Ishikawa (cell line): ENCODE measurements around the gene TCTN3.

Experiments
- CEBPB ChIP-seq: IDR thresholded peaks from 2 replicates; pipeline ENCODE4 v1.6.1; 2012
- CREB1 ChIP-seq: IDR thresholded peaks from 2 replicates; pipeline ENCODE4 v1.6.1; 2012; ENCODE audit warnings: low read depth
- EGR1 ChIP-seq: IDR thresholded peaks from 2 replicates; pipeline ENCODE4 v1.6.1; 2012
- EP300 ChIP-seq: IDR thresholded peaks from 2 replicates; pipeline ENCODE4 v1.6.1; 2012; ENCODE audit warnings: borderline replicate concordance
- FOXM1 ChIP-seq: IDR thresholded peaks from 2 replicates; pipeline ENCODE4 v1.6.1; 2012; ENCODE audit warnings: low read depth, borderline replicate concordance
- NFIC ChIP-seq: IDR thresholded peaks from 2 replicates; pipeline ENCODE4 v1.6.1; 2012
- RAD21 ChIP-seq: IDR thresholded peaks from 2 replicates; pipeline ENCODE4 v1.6.1; 2012; ENCODE audit warnings: low read depth
- TAF1 ChIP-seq: IDR thresholded peaks from 2 replicates; pipeline ENCODE4 v1.6.1; 2012; ENCODE audit warnings: low read depth, mild to moderate bottlenecking
- TCF12 ChIP-seq: IDR thresholded peaks from 2 replicates; pipeline ENCODE4 v1.6.1; 2012; ENCODE audit warnings: low read depth
- TEAD4 ChIP-seq: IDR thresholded peaks from 2 replicates; pipeline ENCODE4 v1.6.1; 2012
- USF1 ChIP-seq: IDR thresholded peaks from 2 replicates; pipeline ENCODE4 v1.6.1; 2012
- YY1 ChIP-seq: IDR thresholded peaks from 2 replicates; pipeline ENCODE4 v1.6.1; 2012; ENCODE audit warnings: low read depth
- ZBTB7A ChIP-seq: IDR thresholded peaks from 2 replicates; pipeline ENCODE4 v1.6.1; 2012; ENCODE audit warnings: low read depth
- TF ChIP-seq, protein P1 (sequence below): IDR thresholded peaks from 2 replicates; pipeline ENCODE4 v1.6.1; 2012
- TF ChIP-seq, protein P2 (sequence below): IDR thresholded peaks from 2 replicates; pipeline ENCODE4 v1.6.1; 2012; ENCODE audit warnings: low read depth, mild to moderate bottlenecking

TCTN3 gene

GRCh38 chr10:95716466-95716865, 22.7 kb upstream of the TCTN3 start:
- no peak for TF ChIP-seq YY1
- no peak for TF ChIP-seq TCF12
- TF ChIP-seq CEBPB = no peak
- no peak for TF ChIP-seq FOXM1
- TF ChIP-seq EGR1 = no peak
- TF ChIP-seq, protein P1, sequence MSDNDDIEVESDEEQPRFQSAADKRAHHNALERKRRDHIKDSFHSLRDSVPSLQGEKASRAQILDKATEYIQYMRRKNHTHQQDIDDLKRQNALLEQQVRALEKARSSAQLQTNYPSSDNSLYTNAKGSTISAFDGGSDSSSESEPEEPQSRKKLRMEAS = no peak
- TF ChIP-seq RAD21 = no peak
- TF ChIP-seq TEAD4 = no peak
- no peak for TF ChIP-seq ZBTB7A
- no peak for TF ChIP-seq CREB1
- no peak for TF ChIP-seq EP300
- TF ChIP-seq TAF1 = no peak
- TF ChIP-seq USF1 = no peak
- TF ChIP-seq, protein P2, sequence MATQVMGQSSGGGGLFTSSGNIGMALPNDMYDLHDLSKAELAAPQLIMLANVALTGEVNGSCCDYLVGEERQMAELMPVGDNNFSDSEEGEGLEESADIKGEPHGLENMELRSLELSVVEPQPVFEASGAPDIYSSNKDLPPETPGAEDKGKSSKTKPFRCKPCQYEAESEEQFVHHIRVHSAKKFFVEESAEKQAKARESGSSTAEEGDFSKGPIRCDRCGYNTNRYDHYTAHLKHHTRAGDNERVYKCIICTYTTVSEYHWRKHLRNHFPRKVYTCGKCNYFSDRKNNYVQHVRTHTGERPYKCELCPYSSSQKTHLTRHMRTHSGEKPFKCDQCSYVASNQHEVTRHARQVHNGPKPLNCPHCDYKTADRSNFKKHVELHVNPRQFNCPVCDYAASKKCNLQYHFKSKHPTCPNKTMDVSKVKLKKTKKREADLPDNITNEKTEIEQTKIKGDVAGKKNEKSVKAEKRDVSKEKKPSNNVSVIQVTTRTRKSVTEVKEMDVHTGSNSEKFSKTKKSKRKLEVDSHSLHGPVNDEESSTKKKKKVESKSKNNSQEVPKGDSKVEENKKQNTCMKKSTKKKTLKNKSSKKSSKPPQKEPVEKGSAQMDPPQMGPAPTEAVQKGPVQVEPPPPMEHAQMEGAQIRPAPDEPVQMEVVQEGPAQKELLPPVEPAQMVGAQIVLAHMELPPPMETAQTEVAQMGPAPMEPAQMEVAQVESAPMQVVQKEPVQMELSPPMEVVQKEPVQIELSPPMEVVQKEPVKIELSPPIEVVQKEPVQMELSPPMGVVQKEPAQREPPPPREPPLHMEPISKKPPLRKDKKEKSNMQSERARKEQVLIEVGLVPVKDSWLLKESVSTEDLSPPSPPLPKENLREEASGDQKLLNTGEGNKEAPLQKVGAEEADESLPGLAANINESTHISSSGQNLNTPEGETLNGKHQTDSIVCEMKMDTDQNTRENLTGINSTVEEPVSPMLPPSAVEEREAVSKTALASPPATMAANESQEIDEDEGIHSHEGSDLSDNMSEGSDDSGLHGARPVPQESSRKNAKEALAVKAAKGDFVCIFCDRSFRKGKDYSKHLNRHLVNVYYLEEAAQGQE = no peak

DNA sequence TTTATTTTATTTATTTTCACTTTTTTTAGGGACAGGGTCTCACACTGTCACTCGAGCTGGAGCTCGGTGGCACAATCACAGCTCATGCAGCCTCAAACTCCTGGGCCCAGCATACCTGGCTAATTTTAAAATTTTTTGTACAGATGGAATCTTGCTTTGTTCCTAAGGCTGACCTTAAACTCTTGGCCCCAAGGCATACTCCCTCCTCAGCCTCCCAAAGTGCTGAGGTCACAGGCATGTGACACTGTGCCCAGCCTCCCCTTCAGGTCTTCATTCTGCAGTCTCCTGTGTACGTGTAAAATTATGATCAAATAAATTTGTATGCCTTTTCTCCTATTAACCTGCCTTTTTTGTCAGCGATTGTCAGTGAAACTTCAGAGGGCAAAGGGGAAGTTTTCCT, 17.8 kb upstream of the TCTN3 start:
- TF ChIP-seq ZBTB7A (no peak), FOXM1 (no peak), USF1 (no peak), TAF1 (no peak), YY1 (no peak), TCF12 (no peak), CREB1 (no peak)
- TF ChIP-seq, protein P2 = no peak

GRCh38 chr10:95706990-95707389, 13.3 kb upstream of the TCTN3 start:
- TF ChIP-seq YY1 = no peak
- TF ChIP-seq EGR1 = no peak
- TF ChIP-seq, protein P2 = no peak
- no peak for TF ChIP-seq CEBPB
- no peak for TF ChIP-seq TCF12
- no peak for TF ChIP-seq TAF1
- no peak for TF ChIP-seq USF1
- no peak for TF ChIP-seq FOXM1
- TF ChIP-seq ZBTB7A = no peak
- no peak for TF ChIP-seq EP300
- TF ChIP-seq NFIC = no peak
- no peak for TF ChIP-seq RAD21
- TF ChIP-seq TEAD4 = no peak
- TF ChIP-seq CREB1 = no peak
- TF ChIP-seq, protein P1 = no peak

GRCh38 chr10:95706573-95706972, 12.8 kb upstream of the TCTN3 start:
- TF ChIP-seq USF1 = no peak
- TF ChIP-seq RAD21 = no peak
- TF ChIP-seq EGR1 = no peak
- TF ChIP-seq, protein P2 = no peak
